ENCODE results near the gene NTN1. TPM values are rescaled to one million over a fixed set of nuclear protein-coding genes. Genes with fewer than 3 reads are reported as not detected.

Gene NTN1
- total RNA-seq, 1 experiment from 2014 or later = 1.2 TPM

DNA sequence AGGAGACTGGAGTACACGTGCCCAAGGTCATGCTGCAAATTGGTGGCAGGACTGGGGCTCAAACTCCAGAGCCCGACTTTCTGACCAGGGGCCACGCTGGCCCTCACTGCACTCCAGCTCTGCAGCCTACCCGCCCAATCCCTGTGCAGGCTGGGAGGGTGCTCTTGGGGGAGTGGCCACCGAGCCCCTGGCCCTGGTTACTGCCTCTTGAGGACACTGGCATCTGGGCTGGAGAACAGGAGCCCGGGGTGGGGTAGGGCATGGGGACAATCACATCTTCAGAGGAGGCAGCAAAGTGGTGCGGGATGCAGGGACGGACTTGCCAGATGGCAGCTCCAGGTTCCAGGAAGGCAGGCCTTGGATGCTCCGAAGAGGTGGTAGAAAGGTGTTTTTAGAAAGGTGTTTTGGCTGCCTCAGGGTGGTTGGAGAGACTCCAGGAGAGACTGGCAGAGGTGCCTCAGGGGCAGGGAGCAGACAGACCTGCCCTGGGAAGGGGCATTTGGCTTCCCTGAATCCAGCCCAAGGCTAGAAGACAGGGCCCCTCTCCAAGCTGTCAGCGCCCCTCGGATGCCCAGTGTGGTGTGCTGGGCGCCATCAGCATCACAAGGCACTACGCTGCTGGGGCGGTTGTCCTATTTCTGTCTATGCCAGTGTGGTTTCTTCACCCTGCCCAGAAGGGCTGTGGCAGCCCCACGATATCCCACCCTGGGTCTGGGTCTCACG is 220.6 kb downstream of the NTN1 start:
- Histone ChIP-seq H3K4me1 (ENCODE audit: insufficient read depth, low read length) (0 out of 2 replicates have a peak, but pooled peaks cover 2% of the 10 kb centered on the region), H2BK15ac (ENCODE audit: low read depth, low read length) (no peak overlapping the region), H3K4ac (ENCODE audit: low read depth, low read length) (no peak overlapping the region), H3K79me2 (ENCODE audit: insufficient read depth, low read length) (no peaks in the 10 kb centered on the region), H3K27ac (ENCODE audit: insufficient read length, low read depth, low read length) (no peak overlapping the region), H4K91ac (ENCODE audit: insufficient read length, low read depth, low read length) (no peak overlapping the region), H3K9ac (ENCODE audit: extremely low read depth, insufficient read length, low read length) (no peak overlapping the region), H3K14ac (ENCODE audit: insufficient read depth, low read length) (no peak overlapping the region), H2AFZ (ENCODE audit: low read length) (no peak overlapping the region), H2BK20ac (ENCODE audit: low read depth, low read length, poor library complexity, severe bottlenecking) (no peak overlapping the region), H2BK12ac (ENCODE audit: insufficient read length, low read depth, low read length) (no peak overlapping the region), H3K23me2 (ENCODE audit: insufficient read length, low read depth, low read length, poor library complexity, severe bottlenecking) (peaks cover 8% of the 10 kb centered on the region), H3K79me1 (ENCODE audit: insufficient read depth, low read depth, low read length, poor library complexity, severe bottlenecking) (no peaks in the 10 kb centered on the region), H4K5ac (ENCODE audit: insufficient read length, low read depth, low read length) (no peak overlapping the region), H3T11ph (ENCODE audit: low read length) (no peak overlapping the region), H3K27me3 (ENCODE audit: insufficient read depth, low read length) (no peaks in the 10 kb centered on the region), H2AK5ac (ENCODE audit: insufficient read length, low read length) (no peak overlapping the region), H3K23ac (ENCODE audit: insufficient read length, low read depth, low read length) (no peak overlapping the region), H4K20me1 (ENCODE audit: control insufficient read depth, insufficient read depth, insufficient read length) (no peaks in the 10 kb centered on the region), H2BK120ac (ENCODE audit: low read depth, low read length, poor library complexity, severe bottlenecking) (no peak overlapping the region), H4K8ac (replicated peaks; ENCODE audit: insufficient read length, low read depth, low read length) (no peak overlapping the region), H3K9me3 (ENCODE audit: control insufficient read depth, low read depth, low read length) (no peaks in the 10 kb centered on the region), H3K4me2 (ENCODE audit: insufficient read depth, insufficient read length, low read length) (no peak overlapping the region), H3K18ac (ENCODE audit: insufficient read length, low read depth, low read length) (no peak overlapping the region), H3K56ac (ENCODE audit: insufficient read length, low read depth, low read length) (no peak overlapping the region), H2BK5ac (ENCODE audit: insufficient read length, low read length) (no peak overlapping the region)
- DNase-seq = no peak
- no CpG with 5 or more reads among the region's 16 CpGs for WGBS (ENCODE audit: extremely low coverage, insufficient read length, low lambda C conversion rate)
- no peak overlapping the region for H3K4me3 Mint-ChIP-seq
- TF ChIP-seq, protein P1, sequence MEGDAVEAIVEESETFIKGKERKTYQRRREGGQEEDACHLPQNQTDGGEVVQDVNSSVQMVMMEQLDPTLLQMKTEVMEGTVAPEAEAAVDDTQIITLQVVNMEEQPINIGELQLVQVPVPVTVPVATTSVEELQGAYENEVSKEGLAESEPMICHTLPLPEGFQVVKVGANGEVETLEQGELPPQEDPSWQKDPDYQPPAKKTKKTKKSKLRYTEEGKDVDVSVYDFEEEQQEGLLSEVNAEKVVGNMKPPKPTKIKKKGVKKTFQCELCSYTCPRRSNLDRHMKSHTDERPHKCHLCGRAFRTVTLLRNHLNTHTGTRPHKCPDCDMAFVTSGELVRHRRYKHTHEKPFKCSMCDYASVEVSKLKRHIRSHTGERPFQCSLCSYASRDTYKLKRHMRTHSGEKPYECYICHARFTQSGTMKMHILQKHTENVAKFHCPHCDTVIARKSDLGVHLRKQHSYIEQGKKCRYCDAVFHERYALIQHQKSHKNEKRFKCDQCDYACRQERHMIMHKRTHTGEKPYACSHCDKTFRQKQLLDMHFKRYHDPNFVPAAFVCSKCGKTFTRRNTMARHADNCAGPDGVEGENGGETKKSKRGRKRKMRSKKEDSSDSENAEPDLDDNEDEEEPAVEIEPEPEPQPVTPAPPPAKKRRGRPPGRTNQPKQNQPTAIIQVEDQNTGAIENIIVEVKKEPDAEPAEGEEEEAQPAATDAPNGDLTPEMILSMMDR (conservative IDR thresholded peaks at IDR 0.05) = no peak
- peaks cover 0 to 2% (median 0%) of the 10 kb centered on the region in 3 experiments; a peak in 1 of 7 replicates for H3K36me3 Mint-ChIP-seq (ENCODE audit: insufficient read depth in 1 of 3, low read depth in 3 of 3)
- no peaks in the 10 kb centered on the region for H3K9me3 Mint-ChIP-seq
- no peak overlapping the region for H3K27ac Mint-ChIP-seq
- H3K27me3 Mint-ChIP-seq (ENCODE audit: low read depth) = peaks cover 17% of the 10 kb centered on the region
- H3K4me1 Mint-ChIP-seq = peaks cover 36 to 62% of the 10 kb centered on the region in 2 experiments
